ENCODE measurements around the gene NELL2.

NELL2 gene

DNA sequence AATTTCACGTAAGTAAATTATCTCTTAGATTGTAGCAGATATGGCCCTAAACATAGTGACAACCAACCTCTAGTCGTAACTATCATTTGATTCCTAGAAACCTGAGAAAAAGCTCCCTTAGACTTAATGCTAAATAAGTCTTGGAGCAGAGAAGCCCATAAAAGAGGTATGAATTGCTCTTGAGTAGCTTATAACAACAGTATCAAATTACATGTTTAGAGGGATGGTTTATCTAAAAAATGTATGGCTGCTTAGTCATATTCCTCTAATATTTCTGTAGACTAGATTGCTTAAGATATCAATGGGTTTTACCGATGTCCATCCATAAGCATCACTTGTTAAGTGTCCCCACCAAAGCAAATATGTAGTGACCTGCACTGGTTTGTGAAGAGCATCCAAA is 259.7 kb downstream of the NELL2 start:
- no peak for DNase-seq (ENCODE audit: low spot score)

DNA sequence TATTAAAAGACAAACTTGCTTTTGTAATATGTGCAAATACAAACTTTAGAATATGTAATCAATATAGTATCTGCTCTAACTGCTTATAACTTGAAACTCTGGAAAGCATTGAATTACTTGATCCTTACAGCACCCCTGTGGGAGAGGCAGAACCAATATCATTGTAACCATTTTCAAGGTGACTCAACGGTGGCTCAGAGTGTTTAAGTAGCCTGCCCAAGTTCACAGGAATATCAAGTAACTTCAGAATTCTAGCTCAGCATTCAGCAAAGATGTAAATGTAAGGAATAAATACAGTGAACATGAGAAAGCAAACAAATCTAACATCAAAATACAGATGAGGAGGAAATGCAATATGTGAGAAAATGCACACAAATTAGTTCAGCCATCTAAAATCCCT is 264.6 kb downstream of the NELL2 start:
- no peak for DNase-seq (ENCODE audit: low spot score)

DNA sequence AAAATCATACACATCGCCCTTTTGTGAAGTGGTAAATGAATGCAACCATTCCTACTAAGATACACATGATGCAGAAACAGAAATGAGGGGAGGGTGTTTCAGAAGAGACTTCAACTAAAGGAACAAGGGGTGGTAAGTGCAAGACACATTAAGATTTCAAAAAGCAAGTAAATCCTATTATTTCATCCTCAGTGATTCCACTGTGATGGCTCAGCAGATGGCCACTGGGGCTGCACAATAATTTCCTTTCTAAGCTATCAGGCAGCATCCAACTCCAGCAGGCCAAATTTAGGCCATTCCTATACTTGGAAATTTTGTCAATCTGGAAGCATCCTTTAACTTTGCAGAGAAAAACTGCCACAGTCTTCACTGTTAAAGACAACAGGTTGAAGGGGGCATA is 272.4 kb downstream of the NELL2 start:
- no peak for DNase-seq (ENCODE audit: low spot score)

DNA sequence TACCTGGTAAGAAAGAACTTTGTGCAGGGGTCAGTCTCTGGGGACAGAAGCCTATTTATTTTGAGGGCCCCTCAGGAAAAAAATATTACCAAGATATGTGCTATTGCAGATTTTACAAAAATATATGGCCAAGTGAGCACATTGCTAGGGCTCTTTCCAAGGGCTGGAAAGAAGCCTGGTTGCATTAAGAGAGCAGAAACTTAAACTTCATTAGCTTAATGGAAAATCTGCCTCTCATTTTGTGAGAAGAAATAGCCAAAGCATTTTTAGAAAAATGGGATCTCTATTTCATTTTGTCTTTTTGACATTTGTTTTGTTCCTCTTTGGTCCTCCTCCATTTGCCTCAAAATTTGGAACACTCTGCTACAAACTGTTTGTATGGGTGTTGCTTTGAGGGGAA is 283.5 kb downstream of the NELL2 start:
- DNase-seq (ENCODE audit: low spot score): no peak

DNA sequence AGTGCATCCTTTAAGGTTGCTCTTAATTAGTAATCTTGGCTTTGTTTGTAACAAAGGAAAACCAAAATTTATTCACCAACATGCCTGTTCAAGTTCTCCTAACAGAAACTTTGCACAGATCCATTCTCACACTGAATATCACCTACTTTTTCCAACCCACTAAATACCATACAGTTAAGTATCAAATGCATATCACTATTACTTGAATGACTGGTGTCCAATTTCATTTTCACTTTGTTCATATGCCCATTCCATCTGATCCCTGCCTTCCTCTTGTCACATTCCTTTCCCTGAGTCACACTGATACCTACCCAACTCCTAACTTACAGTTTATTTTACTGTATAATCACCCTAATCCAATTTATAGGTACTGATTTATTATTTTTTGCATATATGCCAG is 286.4 kb downstream of the NELL2 start:
- no peak for DNase-seq (ENCODE audit: low spot score)

DNA sequence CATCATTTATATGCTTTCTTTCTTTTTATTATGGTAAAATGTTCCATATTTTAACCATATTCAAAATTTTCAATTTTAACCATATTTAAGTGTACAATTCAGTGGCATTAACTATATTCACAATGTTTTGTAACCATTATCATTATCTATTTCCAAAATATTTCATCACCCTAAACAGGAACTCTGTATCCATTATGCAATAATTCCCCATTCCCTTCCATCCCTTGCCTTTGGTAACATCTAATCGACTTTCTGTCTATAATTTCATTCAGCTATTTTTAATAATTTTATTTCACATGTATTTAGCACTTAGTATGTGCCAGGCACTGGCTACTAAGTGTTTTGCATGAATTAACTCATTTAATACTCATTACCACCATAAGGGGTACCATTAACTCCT is 287.5 kb downstream of the NELL2 start:
- no peak for DNase-seq (ENCODE audit: low spot score)

DNA sequence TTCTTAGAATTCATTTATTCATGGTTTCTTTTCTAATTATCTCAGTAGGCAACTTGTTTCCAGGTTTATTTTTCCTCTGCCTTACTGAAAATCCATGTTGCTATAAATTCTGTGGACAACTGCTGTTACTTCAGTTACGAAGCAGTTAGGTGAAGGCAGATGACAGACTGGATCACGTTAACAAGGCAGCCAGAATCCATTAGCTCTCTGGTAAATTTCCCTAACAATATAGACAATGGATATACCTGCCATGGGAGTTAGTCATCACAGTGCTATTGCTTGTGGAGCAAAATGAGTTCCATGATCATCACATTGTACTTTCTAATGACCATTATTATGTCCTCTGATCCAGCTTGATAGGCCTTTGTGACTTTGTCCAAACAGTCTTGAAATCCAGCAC is 291.5 kb downstream of the NELL2 start:
- DNase-seq (ENCODE audit: low spot score): no peak

DNA sequence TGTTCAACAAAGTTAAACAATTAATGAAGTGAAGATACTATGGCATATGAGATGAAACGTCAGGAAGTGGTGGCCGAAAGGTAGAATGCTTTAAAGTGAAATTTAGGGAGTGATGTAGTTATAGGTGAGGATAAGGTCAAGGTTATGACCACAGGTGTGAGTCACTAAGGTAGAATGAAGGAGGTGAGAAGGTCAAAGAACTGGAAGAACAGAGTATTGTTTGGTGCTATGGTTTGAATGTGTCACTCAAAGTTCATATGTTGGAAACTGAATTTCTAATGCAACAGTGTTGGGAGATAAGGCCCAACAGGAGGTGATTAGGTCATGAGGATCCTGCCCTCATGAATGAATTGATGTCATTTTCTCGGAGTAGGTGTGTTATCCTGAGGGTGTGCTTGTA is 293.6 kb downstream of the NELL2 start:
- DNase-seq (ENCODE audit: low spot score): no peak

DNA sequence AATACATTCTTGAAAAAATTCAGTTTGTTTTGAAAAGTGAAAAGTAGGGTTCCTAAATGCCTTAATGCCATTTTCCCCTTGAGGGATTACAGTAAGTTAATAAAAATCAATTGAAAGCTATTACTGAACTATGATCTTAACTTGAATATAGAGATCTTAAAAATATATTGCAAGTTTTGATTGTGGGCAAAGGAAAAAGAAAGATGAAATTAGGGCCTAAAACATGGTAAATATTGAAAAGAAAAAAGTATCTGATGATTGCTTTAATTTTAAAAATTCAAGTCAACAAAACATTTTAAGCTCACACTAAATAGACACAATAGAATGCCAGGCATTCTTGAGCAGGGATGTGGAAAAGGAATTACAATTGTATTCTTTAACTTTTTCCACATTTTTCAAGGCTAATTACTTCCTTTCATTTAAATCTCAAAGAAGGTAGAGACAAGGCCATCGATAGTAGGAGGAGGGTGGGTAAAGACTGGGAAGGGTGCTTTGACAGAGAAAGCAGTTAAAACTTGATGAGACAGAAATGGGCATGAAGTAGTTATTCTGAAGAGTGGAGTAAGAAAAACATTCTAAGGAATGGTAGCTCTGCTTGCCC is 294.4 kb downstream of the NELL2 start:
- DNase-seq (ENCODE audit: low spot score): no peak

DNA sequence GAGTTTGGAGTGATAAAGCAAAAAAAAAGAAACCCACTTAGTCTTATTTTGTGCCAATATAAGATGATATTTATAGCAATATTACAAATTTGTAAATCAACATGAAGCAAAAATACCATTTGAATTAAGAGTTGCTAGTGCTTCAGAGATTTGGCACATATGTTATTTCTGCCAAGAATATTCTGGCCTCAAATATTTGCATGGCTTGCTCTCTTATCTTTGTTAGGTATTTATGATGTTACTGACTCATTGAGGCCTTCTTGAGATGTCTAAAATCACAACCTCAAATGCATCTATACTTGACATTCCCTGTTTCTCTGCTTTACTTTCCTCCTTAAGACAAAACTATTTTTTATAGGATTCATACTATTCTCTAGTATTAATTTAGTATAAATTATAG is 301.5 kb downstream of the NELL2 start:
- no peak for DNase-seq (ENCODE audit: low spot score)

DNA sequence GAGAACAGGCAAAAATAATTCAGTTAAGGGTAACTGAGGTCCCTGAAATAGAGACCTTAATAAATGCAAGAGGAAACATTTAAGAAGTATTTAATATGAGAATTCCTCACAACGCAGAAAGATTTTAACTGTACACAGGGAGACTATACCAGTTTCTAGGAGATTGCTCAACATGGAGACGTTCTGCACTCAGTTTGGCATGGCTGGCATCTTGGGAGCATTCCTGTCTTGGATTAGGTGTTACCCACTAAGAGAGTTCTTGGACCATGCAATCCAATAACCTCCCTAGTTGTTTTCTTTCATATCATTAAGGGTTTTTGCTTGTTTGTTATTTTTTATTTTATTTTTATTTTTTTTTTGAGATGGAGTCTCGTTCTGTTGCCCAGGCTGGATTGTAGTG is 302.4 kb downstream of the NELL2 start:
- no peak for DNase-seq (ENCODE audit: low spot score)

DNA sequence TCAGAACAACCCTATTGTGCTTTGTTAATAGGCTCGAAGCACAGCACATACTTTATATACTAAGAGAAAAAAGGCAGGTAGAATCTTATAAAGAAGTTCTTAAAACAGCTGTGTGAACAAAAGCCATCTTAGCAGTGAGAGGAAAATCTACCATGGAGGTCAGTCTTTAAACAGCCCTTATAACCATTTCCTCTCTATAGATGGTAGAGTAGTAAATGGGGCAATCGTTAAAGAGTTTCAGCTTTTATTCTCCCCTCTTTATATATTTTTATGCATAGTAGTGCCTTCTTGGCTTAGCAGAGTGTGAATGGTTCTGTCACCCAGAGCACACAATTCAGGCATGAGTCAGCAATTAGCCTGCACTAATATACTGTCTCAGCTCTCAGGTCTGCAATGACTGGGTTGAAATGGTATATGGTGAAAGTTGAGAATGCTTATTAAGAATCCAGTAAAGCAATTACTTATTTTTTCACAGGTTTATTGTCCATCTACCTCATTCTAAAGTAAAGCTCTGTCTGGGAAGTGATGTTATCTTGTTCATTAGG is 305.0 kb downstream of the NELL2 start:
- no peak for DNase-seq (ENCODE audit: low spot score)

DNA sequence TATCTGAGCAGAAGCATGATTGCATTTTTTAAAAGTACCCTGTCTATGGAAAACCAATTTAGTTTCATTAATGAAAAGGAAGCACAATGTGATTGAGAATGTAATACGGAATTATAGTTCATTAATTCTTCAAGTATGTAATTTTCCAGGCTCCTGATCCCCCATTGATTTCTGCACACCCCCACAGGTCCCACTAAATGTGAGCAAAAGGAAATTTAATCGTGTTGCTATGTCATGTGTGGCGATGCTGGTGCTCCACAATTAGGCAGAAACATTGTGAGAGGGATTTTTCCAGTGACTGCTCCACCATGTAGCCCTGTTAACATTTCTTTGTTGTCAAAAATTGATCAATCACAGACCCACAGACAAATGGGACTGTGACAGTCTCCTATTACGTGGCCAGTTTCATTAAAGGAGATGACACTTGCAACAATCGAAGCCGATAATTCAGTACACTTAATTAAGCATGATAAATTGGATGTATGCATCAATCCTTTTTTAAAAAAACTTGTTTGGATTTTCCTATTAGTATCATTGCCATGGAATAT is 306.0 kb downstream of the NELL2 start:
- no peak for DNase-seq (ENCODE audit: low spot score)

DNA sequence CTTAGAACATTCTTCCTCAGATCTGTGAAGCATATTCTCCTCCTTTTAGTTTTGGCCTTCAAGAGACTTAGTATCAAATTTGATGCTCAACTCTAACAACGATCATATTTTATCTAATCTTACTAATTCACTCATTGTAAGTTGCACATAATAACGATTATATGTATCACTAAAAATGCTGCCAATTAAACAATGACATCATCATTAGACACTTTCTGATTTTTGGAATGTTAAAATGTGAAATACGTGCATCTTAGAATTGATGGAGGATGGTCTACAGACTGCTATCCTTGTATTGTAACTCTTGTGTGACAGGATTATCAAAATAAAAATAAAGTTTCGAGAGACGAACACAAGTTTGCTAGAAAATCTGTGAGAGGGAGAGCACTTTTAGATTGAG is 311.0 kb downstream of the NELL2 start:
- no peak for DNase-seq (ENCODE audit: low spot score)

DNA sequence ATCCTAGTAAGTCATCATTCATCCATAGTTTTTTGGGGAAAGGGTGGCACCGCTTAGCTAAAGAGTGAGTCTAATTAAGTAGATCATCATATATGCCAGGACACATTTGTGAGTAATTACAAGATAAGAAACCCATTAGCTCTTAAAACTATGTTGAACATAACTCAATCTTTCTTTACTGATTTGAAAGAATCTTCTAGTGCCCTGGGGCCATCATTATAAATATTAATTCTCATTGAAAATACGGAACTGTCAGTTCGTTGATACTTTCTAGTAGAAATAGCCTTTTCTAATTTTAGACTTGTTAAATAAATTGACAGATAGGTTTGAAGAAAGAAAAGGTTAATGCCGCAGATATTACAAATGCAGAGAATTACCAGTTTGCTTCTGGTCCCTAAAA is 312.6 kb downstream of the NELL2 start:
- no peak for DNase-seq (ENCODE audit: low spot score)

DNA sequence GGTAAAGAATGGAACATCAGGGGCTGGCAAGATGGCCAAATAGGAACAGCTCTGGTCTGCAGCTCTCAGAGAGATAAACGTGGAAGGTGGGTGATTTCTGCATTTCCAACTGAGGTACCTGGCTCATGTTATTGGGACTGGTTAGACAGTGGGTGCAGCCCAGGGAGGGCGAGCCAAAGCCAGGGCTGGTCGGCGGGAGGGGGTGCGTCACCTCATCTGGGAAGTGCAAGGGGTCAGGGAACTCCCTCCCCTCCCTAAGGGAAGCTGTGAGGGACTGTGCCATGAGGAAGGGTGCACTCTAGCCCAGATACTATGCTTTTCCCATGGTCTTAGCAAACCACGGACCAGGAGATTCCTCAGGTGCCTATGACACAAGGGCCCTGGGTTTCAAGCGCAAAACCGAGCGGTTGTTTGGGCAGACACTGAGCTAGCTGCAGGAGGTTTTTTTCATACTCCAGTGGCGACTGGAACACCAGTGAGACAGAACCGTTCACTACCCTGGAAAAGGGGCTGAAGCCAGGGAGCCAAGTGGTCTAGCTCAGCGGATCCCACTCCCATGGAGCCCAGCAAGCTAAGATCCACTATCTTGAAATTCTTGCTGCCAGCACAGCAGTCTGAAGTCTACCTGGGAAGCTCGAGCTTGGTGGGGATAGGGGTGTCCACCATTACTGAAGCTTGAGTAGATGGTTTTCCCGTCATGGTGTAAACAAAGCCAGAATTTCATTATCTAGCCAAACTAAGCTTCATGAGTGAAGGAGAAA is 317.6 kb downstream of the NELL2 start:
- no peak for DNase-seq (ENCODE audit: low spot score)

DNA sequence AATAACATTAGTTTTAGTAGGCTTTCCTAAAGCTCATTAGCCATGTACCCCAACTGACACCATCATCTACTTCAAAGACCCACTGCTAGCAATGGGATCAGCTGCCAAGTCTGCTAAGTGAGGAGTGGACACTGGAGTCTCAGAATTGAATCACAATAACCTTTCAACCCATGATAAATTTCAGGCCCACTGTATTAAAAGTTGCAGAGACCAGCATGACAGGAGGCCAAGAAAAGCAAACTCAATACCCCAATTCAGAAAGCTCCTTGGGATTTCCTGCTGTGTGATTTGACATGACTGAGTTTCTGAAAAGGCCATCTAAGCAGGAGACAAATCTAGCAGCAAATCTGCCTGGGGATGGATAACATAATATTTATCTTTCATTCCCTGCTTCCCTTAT is 320.7 kb downstream of the NELL2 start:
- DNase-seq (ENCODE audit: low spot score): no peak

DNA sequence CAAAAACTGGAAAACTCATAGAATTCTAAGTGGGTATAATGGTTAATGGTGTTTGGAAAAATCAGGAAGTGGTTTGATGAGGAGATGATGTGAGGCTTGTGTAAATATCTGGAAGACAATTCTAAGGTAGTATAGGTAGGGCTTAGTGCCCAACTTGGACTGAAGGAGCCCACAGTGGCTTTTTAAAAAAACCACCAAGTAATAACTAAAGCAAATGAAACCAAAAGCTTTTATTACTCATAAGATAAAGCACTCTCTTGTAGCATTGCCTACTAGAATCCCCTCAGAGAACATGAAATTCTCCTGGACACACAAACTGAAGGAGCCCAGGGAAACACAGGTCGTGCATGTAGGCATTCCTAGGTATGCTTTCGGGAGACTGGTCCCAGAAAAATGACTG is 324.5 kb downstream of the NELL2 start:
- DNase-seq (ENCODE audit: low spot score): no peak

DNA sequence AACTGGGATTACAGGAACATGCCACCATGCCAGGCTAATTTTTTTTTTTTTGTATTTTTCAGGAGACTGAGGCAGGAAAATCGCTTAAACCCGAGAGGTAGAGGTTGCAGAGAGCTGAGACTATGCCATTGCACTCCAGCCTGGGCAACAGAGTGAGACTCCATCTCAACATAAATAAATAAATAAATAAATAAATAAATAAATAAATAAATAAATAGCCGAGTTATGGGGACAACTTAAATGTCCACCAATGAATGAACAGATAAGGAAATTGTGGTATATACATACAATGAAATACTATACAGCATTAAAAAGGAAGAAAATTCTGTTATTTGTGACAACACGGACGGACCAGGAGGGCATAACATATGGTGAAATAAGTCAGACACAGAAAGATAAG is 325.7 kb downstream of the NELL2 start:
- no peak for DNase-seq (ENCODE audit: low spot score)

DNA sequence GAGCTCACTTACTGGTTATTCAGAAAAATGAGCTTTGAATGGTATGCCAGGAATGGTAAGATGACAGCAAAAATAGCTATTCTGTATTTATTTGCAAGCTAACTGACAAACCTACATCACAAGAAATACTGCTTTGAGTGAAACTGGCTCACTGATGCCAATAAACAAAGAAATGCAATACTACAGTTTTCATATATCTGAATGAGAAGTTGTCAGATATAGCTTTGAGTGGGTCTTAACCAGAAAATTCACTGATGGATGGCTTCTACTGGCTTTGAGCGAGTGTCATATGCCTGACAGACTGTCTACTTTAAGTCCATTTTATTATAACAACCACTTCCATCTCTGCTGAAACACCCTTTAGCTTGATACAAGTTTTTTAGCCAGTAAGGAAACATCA is 330.1 kb downstream of the NELL2 start:
- DNase-seq (ENCODE audit: low spot score): no peak

DNA sequence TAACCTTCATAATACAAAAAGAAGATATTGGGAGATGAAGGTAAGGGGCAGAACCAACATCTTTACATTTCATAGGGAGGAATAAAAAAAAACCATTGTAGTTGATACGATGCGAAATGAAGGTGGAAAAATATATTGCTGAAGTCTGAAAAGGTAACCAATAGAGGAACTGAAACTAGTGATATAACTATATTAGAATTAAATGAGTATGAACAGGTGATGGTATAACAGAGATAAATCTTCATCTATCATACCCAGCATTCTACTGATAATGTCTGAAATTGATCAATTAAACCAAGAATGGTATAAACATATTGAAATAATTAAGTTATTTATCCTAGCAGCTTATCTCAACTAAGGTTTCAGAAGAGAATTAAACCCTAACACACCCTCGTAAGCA is 332.1 kb downstream of the NELL2 start:
- DNase-seq (ENCODE audit: low spot score): no peak

DNA sequence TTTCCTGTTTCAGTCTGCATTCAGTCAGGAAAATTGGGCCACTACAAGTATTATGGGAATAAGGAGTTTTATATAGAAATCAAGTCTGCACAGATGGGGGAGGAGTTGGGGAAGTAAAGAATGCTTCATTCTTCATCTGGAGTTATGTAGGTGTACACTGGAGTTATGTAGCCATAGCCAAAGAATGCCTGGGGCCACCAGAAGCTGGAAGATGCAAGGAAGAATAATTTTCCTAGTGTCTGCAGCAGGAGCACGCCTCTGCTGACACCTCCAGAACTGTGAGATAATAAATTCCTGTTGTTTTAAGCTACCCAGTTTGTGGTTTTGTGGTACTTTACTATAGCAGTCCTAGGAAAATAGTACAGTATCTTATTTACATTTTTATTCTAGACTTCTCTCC is 333.4 kb downstream of the NELL2 start:
- no peak for DNase-seq (ENCODE audit: low spot score)

DNA sequence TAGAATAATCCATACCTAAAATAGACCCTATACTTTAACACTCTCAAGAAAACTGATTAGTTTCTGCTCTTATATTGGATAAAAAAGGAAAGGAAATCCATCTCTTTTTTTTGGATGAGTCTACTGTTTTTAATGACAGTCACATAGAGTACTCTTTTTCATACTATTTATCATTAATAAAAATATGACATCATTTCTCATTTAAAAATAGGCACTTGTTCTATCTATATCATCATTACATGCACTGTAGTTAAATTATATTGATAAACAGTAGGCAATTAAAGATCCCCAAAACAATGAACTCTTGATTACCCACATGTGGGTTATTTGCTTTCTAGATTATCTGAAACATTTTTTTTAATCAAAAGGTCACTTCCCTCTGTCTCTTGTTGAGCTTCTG is 338.8 kb downstream of the NELL2 start:
- no peak for DNase-seq (ENCODE audit: low spot score)

DNA sequence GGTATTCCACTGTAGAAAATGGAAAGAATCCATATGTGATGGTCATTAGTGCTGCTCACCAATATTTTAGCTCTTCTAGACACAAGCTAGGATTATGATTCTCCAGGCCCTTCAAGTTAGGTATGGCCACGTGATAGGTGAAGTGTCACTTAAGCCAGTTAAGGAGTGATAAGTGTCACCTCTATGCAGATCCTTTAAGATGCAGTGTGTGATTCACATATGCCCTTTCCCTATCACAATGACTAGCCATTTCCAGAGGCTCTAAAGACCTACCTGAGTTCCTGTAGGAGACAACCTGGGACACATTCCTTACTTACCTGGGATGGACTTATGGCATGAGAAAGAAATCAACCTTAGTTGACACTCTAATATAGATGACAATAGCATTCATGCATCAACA is 343.2 kb downstream of the NELL2 start:
- no peak for DNase-seq (ENCODE audit: low spot score)

Measured in kidney capillary endothelial cell (primary cell).